Pancreas (tissue), 10 donors: ENCODE results near the gene P2RY12. TPM values are rescaled to one million over a fixed set of nuclear protein-coding genes. Genes with fewer than 3 reads are reported as not detected.

Experiments
- ATAC-seq, 4 donors: fragments of 200-7000 bp; cut with Tn5 transposase; one replicate each; pipeline versions ENCODE4 v1.8.0 to v1.9.1; 2020; ENCODE audit warnings: mild to moderate bottlenecking in 4 of 4, moderate library complexity in 4 of 4
- DNase-seq, 6 donors: peaks; one replicate each; pipeline ENCODE4 v3.0.0-alpha.2; 2020
- FAIRE-seq: peaks from 2 replicates; lab custom pipeline; 2012; peaks lifted over from hg19 to GRCh38; lab: Jason Lieb, UNC
- H3K27ac ChIP-seq, 4 donors: fragments of 200-600 bp; sonication (generic); 1 replicate in 3 of 4; 2 replicates in 1 of 4; pipeline versions ENCODE4 v1.5.0 to v1.8.0; 2020
- H3K27me3 ChIP-seq, 4 donors: fragments of 200-600 bp; one replicate each; pipeline ENCODE4 v1.8.0; 2021
- H3K36me3 ChIP-seq, 3 donors: fragments of 200-600 bp; sonication (generic) in 1 of 3; one replicate each; pipeline versions ENCODE4 v1.5.0 to v1.8.0; 2020 to 2021
- H3K4me1 ChIP-seq, 3 donors: fragments of 200-600 bp; one replicate each; pipeline ENCODE4 v1.8.0; 2021
- H3K4me3 ChIP-seq, 4 donors: fragments of 200-600 bp; sonication (generic) in 2 of 4; one replicate each; pipeline versions ENCODE4 v1.5.0 to v1.8.0; 2020 to 2021
- H3K9me3 ChIP-seq, 4 donors: fragments of 200-600 bp; one replicate each; pipeline ENCODE4 v1.8.0; 2021
- WGBS, 2 donors: extraction: QIAGEN DNeasy Blood & Tissue Kit; methylation state at CpG; one replicate each; pipeline ENCODE4 v1.1.7; 2013; 5-methylcytosine and 5-hydroxymethylcytosine counted together
- intact Hi-C, 3 donors: fragments of 100-400 bp; cut with DNase I; formaldehyde crosslinking; loops; one replicate each; pipeline versions ENCODE4 v1.11.1 to v1.14.2; 2022
- polyA plus RNA-seq, 2 donors: library from polyadenylated mRNA; stranded (reverse); fragments of 200-250 nt; gene quantifications; one replicate each; pipeline ENCODE4 v1.2.3, GENCODE V29; 2013
- total RNA-seq, 6 donors: library from RNA; stranded (reverse); fragmentation: NEBNext Ultra II Directional in 4 of 6; extraction: Animal tissue kit (Norgen Biotek cat#: 25700) in 4 of 6; gene quantifications; one replicate each; pipeline versions ENCODE4 v1.2.1 to v1.2.4, GENCODE V29; 2021 to 2023
- TF ChIP-seq, protein P1 (sequence below), 4 donors: fragments of 200-600 bp; sonication (generic) in 3 of 4; IDR thresholded peaks; one replicate each; pipeline versions ENCODE4 v1.5.0 to v1.8.0; 2021; ENCODE audit warnings: antibody characterized with exemption in 4 of 4
- donor health status: healthy with polysubstance abuse.
- donor health status: DM: no; HTN: no; CAD: no; lungs with moderate emphysema.
- donor health status: DM: no; HTN: no; CAD: no.
- donor health status: control.
- donor health status: control.
- donor health status: Bipolar disorder and iron deficiency.
- donor health status: DM: yes; HTN: yes; CAD: no.
- donor health status: DM: no; HTN: no; CAD: no.
- donor health status: DM: no; HTN: no; CAD: no.
- donor health status: DM: yes; HTN: yes; CAD: no.

P2RY12 gene
- total and polyA plus RNA-seq, 8 donors: 0.19 to 3.0 (median 0.33) TPM; not detected in 1

DNA sequence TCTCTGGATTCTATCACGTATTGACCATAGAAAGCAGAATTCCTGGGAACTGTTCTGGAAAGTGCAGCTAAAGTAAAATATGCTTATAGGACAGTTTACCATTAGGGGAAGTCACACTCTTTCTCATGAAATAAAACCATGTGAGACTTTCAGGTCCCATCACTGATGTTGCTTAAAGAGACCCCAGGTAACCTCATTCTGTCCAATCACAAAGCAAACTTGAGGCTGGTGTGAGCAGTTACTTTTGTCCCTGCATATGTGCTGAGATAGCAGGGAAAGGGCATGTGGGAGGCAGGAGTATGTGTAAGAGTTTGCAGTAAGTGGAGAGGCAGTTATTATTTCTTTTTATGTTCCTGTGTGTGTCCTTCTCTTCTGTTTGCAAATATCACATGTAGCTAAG lies 84.0 kb downstream of the P2RY12 start:
- no peaks in the 10 kb centered on the region for H3K36me3 ChIP-seq
- intact Hi-C loops: no loop called here
- TF ChIP-seq, protein P1, sequence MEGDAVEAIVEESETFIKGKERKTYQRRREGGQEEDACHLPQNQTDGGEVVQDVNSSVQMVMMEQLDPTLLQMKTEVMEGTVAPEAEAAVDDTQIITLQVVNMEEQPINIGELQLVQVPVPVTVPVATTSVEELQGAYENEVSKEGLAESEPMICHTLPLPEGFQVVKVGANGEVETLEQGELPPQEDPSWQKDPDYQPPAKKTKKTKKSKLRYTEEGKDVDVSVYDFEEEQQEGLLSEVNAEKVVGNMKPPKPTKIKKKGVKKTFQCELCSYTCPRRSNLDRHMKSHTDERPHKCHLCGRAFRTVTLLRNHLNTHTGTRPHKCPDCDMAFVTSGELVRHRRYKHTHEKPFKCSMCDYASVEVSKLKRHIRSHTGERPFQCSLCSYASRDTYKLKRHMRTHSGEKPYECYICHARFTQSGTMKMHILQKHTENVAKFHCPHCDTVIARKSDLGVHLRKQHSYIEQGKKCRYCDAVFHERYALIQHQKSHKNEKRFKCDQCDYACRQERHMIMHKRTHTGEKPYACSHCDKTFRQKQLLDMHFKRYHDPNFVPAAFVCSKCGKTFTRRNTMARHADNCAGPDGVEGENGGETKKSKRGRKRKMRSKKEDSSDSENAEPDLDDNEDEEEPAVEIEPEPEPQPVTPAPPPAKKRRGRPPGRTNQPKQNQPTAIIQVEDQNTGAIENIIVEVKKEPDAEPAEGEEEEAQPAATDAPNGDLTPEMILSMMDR (IDR thresholded peaks at IDR 0.05): no peak
- 64 to 65% methylated on average over 1 of the region's 1 CpG for WGBS, 2 donors
- ATAC-seq (no peak), FAIRE-seq (no peak), DNase-seq (no peak)
- H3K27ac ChIP-seq: no peak overlapping the region
- no peak overlapping the region for H3K4me3 ChIP-seq
- no peaks in the 10 kb centered on the region for H3K9me3 ChIP-seq
- no peaks in the 10 kb centered on the region for H3K27me3 ChIP-seq
- no peaks in the 10 kb centered on the region for H3K4me1 ChIP-seq

DNA sequence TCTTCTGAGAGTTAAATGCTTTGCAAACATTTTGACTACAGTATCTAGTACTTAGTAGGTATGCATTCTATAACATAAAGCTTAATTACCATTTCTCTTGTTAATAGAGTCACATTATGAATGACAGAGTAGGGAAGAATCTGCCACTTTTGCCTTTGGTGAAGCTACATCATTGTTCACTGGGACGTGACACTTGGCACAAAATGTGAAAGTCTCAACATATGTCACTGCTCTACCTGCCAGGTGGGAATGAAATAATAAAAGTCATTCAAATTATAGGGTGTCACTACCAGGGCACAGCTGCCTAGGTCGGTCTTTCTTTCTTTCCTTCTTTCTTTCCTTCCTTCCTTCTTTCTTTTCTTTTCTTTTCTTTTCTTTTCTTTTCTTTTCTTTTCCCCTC lies 85.5 kb downstream of the P2RY12 start:
- intact Hi-C loops: no loop called here
- 78 to 79% methylated on average over 2 of the region's 2 CpGs for WGBS, 2 donors
- H3K27ac ChIP-seq: no peak overlapping the region
- DNase-seq (no peak), ATAC-seq (no peak), FAIRE-seq (no peak)
- no peaks in the 10 kb centered on the region for H3K36me3 ChIP-seq
- H3K4me1 ChIP-seq: no peaks in the 10 kb centered on the region
- no peak overlapping the region for H3K4me3 ChIP-seq
- H3K27me3 ChIP-seq: no peaks in the 10 kb centered on the region
- no peaks in the 10 kb centered on the region for H3K9me3 ChIP-seq
- TF ChIP-seq, protein P1 (IDR thresholded peaks at IDR 0.05): no peak

DNA sequence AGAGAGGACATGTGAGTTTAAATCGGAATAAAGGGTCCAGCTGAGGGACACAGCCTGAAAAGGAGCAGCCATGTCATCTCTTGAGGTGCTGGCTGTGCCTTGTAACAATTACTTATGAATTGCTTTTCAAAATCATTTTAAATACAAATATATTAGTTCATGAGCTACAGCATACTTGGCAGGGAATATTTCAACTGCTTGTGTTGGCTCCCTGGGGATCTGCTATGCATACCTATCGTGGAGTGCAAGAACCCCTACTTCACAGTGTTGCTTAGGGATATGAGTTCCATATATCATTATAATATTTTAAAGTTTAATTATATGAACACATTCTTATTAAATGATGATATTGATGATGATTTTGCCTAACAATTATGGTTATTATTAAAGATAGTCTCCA lies 87.1 kb downstream of the P2RY12 start:
- Histone ChIP-seq H3K36me3 (no peaks in the 10 kb centered on the region), H3K9me3 (no peaks in the 10 kb centered on the region), H3K4me3 (no peak overlapping the region), H3K27ac (no peak overlapping the region), H3K27me3 (no peaks in the 10 kb centered on the region), H3K4me1 (no peaks in the 10 kb centered on the region)
- intact Hi-C loops: no loop called here
- WGBS, 2 donors: 47 to 59% methylated on average over 2 of the region's 2 CpGs
- TF ChIP-seq, protein P1 (IDR thresholded peaks at IDR 0.05): no peak
- ATAC-seq: no peak
- no peak for DNase-seq
- no peak for FAIRE-seq

DNA sequence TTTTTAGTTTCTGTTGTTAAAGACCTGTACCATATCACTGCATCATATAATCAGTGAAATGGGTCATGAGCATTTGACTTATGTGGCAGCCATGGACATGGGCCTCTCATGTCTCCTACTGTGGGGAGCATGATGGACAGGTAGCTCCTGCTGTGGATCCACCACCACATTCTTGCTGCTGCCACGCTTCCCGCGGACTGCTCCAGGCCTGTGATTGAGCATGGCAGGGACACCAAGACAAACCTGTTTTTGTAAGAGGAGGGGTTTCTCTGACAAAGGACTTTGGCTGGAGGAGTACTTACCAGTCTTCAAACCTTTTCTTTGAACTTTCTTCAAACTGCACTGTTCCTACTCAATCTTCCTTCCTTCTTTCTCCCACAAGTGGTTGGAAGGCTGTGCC lies 88.3 kb downstream of the P2RY12 start:
- Histone ChIP-seq H3K27ac (no peak overlapping the region), H3K36me3 (no peaks in the 10 kb centered on the region), H3K9me3 (no peaks in the 10 kb centered on the region), H3K4me3 (no peak overlapping the region), H3K4me1 (no peaks in the 10 kb centered on the region), H3K27me3 (no peaks in the 10 kb centered on the region)
- 73 to 84% methylated on average over 3 of the region's 3 CpGs for WGBS, 2 donors
- no peak for DNase-seq
- ATAC-seq: no peak
- TF ChIP-seq, protein P1 (IDR thresholded peaks at IDR 0.05): no peak
- intact Hi-C loops: no loop called here
- FAIRE-seq: no peak

DNA sequence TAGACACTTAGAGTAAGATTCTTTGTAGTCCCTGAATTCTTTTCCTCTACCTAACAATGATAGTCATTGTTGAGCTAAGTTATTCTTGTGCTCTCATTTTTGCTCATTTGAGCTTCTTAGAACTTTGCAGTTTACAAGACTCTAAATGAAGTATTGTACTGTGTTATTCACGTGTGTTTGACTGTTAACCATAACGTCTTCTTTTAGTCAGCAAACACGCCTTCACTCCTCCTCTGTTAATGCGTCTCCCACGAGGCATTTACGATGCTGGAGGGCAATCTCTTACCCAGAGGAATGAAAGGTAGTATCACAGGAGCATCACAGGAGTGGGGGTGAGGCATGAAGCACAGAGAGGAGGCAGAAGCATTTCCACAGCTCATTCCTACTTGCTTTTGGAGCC lies 91.4 kb downstream of the P2RY12 start:
- no peak overlapping the region for H3K4me3 ChIP-seq
- H3K4me1 ChIP-seq: no peaks in the 10 kb centered on the region
- intact Hi-C loops: no loop called here
- no peak overlapping the region for H3K27ac ChIP-seq
- FAIRE-seq: no peak
- H3K9me3 ChIP-seq: no peaks in the 10 kb centered on the region
- H3K27me3 ChIP-seq: no peaks in the 10 kb centered on the region
- DNase-seq: no peak
- ATAC-seq: no peak
- no peaks in the 10 kb centered on the region for H3K36me3 ChIP-seq
- 63 to 66% methylated on average over 6 of the region's 6 CpGs for WGBS, 2 donors
- TF ChIP-seq, protein P1 (IDR thresholded peaks at IDR 0.05): no peak
